GM23338 (cell line): Measurements from ENCODE around the gene ZNF516. TPM values are rescaled to one million over a fixed set of nuclear protein-coding genes. Genes with fewer than 3 reads are reported as not detected.

ENCODE experiments used
- ATAC-seq: fragments of 200-7000 bp; cut with Tn5 transposase; 3 replicates; pipeline ENCODE4 v1.9.1; 2020
- DNase-seq: peaks from one replicate; pipeline ENCODE4 v3.0.0-alpha.2; 2015; ENCODE audit warnings: low spot score
- H2AFZ ChIP-seq: fragments of 200-600 bp; sonication (generic); 2 replicates; pipeline ENCODE4 v1.8.0; 2016; ENCODE audit warnings: antibody characterized with exemption, mild to moderate bottlenecking, moderate library complexity
- H3F3A ChIP-seq: fragments of 200-600 bp; sonication (generic); replicated peaks from 2 replicates; pipeline ENCODE4 v1.8.0; 2017; ENCODE audit warnings: antibody characterized with exemption, mixed run types, low read depth
- H3K27ac ChIP-seq: fragments of 200-600 bp; sonication (generic); 2 replicates; pipeline ENCODE4 v1.6.1; 2016; ENCODE audit warnings: low read depth
- H3K27me3 ChIP-seq: fragments of 200-600 bp; sonication (generic); 2 replicates; pipeline ENCODE4 v1.8.0; 2016; ENCODE audit warnings: mild to moderate bottlenecking, mixed run types, moderate library complexity; ENCODE audit not compliant: insufficient read depth
- H3K36me3 ChIP-seq: fragments of 200-600 bp; sonication (generic); 2 replicates; pipeline ENCODE4 v1.8.0; 2016; ENCODE audit warnings: mild to moderate bottlenecking; ENCODE audit not compliant: insufficient read depth
- H3K4me1 ChIP-seq: fragments of 200-600 bp; sonication (generic); 2 replicates; pipeline ENCODE4 v1.8.0; 2016; ENCODE audit warnings: mild to moderate bottlenecking, moderate library complexity; ENCODE audit not compliant: insufficient read depth
- H3K4me2 ChIP-seq: fragments of 200-600 bp; sonication (generic); 2 replicates; pipeline ENCODE4 v1.7.1; 2017; ENCODE audit warnings: mixed run types
- H3K4me3 ChIP-seq: fragments of 200-600 bp; sonication (generic); 2 replicates; pipeline ENCODE4 v1.6.1; 2016; ENCODE audit warnings: mixed run types
- H3K79me2 ChIP-seq: fragments of 200-600 bp; sonication (generic); replicated peaks from 2 replicates; pipeline ENCODE4 v1.8.0; 2017; ENCODE audit warnings: mild to moderate bottlenecking; ENCODE audit not compliant: insufficient read depth
- H3K9me2 ChIP-seq: fragments of 200-600 bp; sonication (generic); 2 replicates; pipeline ENCODE4 v1.8.0; 2017; ENCODE audit not compliant: insufficient read depth
- H4K20me1 ChIP-seq: fragments of 200-600 bp; sonication (generic); replicated peaks from 2 replicates; pipeline ENCODE4 v1.8.0; 2017; ENCODE audit warnings: mild to moderate bottlenecking; ENCODE audit not compliant: insufficient read depth
- H3K27ac Mint-ChIP-seq: 2 replicates; pipeline ENCODE4 v1.8.0; 2020; ENCODE audit warnings: inconsistent platforms, mild to moderate bottlenecking, moderate library complexity, mixed read lengths
- H3K27me3 Mint-ChIP-seq: 3 replicates; pipeline ENCODE4 v1.8.0; 2022; ENCODE audit warnings: low read depth, mild to moderate bottlenecking, moderate library complexity, mixed read lengths, inconsistent platforms; ENCODE audit not compliant: insufficient read depth, poor library complexity
- H3K36me3 Mint-ChIP-seq: 3 replicates; pipeline ENCODE4 v1.8.0; 2021; ENCODE audit warnings: low read depth, mild to moderate bottlenecking, inconsistent platforms, moderate library complexity, mixed read lengths
- H3K4me1 Mint-ChIP-seq: 3 replicates; pipeline ENCODE4 v1.8.0; 2020; ENCODE audit warnings: mild to moderate bottlenecking, inconsistent platforms, mixed read lengths
- H3K4me3 Mint-ChIP-seq: 3 replicates; pipeline ENCODE4 v1.8.0; 2021; ENCODE audit warnings: moderate library complexity, mild to moderate bottlenecking, inconsistent platforms, mixed read lengths
- H3K9me3 Mint-ChIP-seq: 3 replicates; pipeline ENCODE4 v1.8.0; 2020; ENCODE audit warnings: moderate library complexity, mild to moderate bottlenecking, inconsistent platforms, mixed read lengths
- CREB1 ChIP-seq: fragments of 250-450 bp; sonication (Bioruptor Pico); IDR thresholded peaks from 2 replicates; pipeline ENCODE4 v1.5.0; 2020; ENCODE audit warnings: low read depth, mild to moderate bottlenecking, moderate library complexity
- EZH2phosphoT487 ChIP-seq: fragments of 200-600 bp; sonication (generic); IDR thresholded peaks from one replicate; pipeline ENCODE4 v1.8.1; 2018; ENCODE audit warnings: antibody characterized with exemption; ENCODE audit not compliant: unreplicated experiment
- JUNB ChIP-seq: IDR thresholded peaks from one replicate; pipeline ENCODE4 v1.6.1; 2016; ENCODE audit warnings: antibody characterized with exemption; ENCODE audit not compliant: unreplicated experiment
- NANOG ChIP-seq: IDR thresholded peaks from 2 replicates; pipeline ENCODE4 v1.6.1; 2016; ENCODE audit warnings: antibody characterized with exemption, borderline replicate concordance
- STAT1 ChIP-seq: IDR thresholded peaks from one replicate; pipeline ENCODE4 v1.6.1; 2016; ENCODE audit warnings: antibody characterized with exemption; ENCODE audit not compliant: unreplicated experiment
- ZNF114 ChIP-seq: fragments of 250-450 bp; sonication (Bioruptor Pico); IDR thresholded peaks from 2 replicates; pipeline ENCODE4 v1.5.0; 2020; ENCODE audit warnings: mild to moderate bottlenecking, moderate library complexity
- long read RNA-seq: library from polyadenylated mRNA; unstranded; transcript quantifications from one replicate; pipeline ENCODE4 v2.0.0, GENCODE V29; 2020; ENCODE audit not compliant: unreplicated experiment
- polyA plus RNA-seq: library from polyadenylated mRNA; unstranded; fragments of >200 nt; fragmentation: Nextera tagmentation; extraction: Ambion mirVana; gene quantifications from 2 replicates; pipeline ENCODE4 v1.2.1, GENCODE V29; 2016
- total RNA-seq: library from RNA; depleted of rRNA; stranded (reverse); fragments of >200 nt; shearing (Covaris generic); gene quantifications from 2 replicates; pipeline ENCODE4 v1.2.3, GENCODE V29; 2014; rRNA removed
- TF ChIP-seq, protein P1 (sequence below), 2 experiments: fragments of 200-600 bp in 1 of 2; sonication (generic) in 1 of 2; conservative IDR thresholded peaks; 2 replicates each; pipeline versions ENCODE4 v1.5.1 to v1.6.1; 2016 to 2017; ENCODE audit warnings: antibody characterized with exemption in 2 of 2, low read depth in 2 of 2, mild to moderate bottlenecking in 2 of 2, moderate library complexity in 1 of 2
- TF ChIP-seq, protein P2 (sequence below): fragments of 250-450 bp; sonication (Bioruptor Pico); IDR thresholded peaks from 2 replicates; pipeline ENCODE4 v1.5.0; 2020; ENCODE audit warnings: mild to moderate bottlenecking, moderate library complexity
- TF ChIP-seq, protein P3 (sequence below): IDR thresholded peaks from 2 replicates; pipeline ENCODE4 v1.6.1; 2016; ENCODE audit warnings: antibody characterized with exemption

The ZNF516 gene, protein sequence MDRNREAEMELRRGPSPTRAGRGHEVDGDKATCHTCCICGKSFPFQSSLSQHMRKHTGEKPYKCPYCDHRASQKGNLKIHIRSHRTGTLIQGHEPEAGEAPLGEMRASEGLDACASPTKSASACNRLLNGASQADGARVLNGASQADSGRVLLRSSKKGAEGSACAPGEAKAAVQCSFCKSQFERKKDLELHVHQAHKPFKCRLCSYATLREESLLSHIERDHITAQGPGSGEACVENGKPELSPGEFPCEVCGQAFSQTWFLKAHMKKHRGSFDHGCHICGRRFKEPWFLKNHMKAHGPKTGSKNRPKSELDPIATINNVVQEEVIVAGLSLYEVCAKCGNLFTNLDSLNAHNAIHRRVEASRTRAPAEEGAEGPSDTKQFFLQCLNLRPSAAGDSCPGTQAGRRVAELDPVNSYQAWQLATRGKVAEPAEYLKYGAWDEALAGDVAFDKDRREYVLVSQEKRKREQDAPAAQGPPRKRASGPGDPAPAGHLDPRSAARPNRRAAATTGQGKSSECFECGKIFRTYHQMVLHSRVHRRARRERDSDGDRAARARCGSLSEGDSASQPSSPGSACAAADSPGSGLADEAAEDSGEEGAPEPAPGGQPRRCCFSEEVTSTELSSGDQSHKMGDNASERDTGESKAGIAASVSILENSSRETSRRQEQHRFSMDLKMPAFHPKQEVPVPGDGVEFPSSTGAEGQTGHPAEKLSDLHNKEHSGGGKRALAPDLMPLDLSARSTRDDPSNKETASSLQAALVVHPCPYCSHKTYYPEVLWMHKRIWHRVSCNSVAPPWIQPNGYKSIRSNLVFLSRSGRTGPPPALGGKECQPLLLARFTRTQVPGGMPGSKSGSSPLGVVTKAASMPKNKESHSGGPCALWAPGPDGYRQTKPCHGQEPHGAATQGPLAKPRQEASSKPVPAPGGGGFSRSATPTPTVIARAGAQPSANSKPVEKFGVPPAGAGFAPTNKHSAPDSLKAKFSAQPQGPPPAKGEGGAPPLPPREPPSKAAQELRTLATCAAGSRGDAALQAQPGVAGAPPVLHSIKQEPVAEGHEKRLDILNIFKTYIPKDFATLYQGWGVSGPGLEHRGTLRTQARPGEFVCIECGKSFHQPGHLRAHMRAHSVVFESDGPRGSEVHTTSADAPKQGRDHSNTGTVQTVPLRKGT
- total RNA-seq (13.5 and 24.2 TPM in 2 replicates), polyA plus RNA-seq (11.9 and 12.2 TPM in 2 replicates)
- long read RNA-seq = 0 reads

DNA sequence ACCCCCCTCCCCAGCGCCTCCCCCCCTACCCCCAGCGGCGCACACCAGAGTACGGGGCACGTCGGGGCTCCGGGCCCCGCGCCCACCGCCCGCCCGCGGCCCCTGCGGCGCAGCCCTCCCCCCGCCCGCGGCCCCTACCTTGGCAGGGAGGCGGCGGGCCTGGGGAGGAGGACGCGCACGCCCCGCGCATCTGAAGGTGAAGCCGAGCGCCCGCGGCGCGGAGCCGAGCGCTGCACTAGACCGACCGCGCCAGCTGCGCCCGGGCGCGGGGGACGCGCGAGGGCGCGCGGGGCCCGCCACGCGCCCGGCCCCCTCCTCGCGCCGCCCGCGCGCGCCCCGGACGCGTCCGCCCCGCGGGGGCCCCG is at the start of gene ZNF516:
Gene ZNF516, minus strand, starts transcription at position 237 of the 365 bp plus-strand sequence. CDS start 52,188 bp downstream, outside the sequence.
- Mint-ChIP-seq H3K4me3 (peak within 1 kb of the TSS; percentile 90), H3K27me3 (peaks cover 49% of the 10 kb centered on the region), H3K36me3 (no peaks in the 10 kb centered on the region; the same call in 2 of the 3 replicates), H3K4me1 (peaks cover 25% of the 10 kb centered on the region; the same call in 2 of the 3 replicates), H3K27ac (peak within 1 kb of the TSS; percentile 70; the same call in 1 of the 2 replicates), H3K9me3 (no peaks in the 10 kb centered on the region; the same call in 2 of the 3 replicates)
- Histone ChIP-seq H3K36me3 (no peaks in the 10 kb centered on the region), H3K79me2 (peaks cover 3% of the 10 kb centered on the region; the same call in 1 of the 2 replicates), H3K27me3 (peaks cover 67% of the 10 kb centered on the region), H3K27ac (0 out of 2 replicates have a peak within 1 kb of the TSS, but pooled peaks have one; percentile 75), H2AFZ (peak within 1 kb of the TSS; percentile 94), H3K4me1 (peaks cover 15% of the 10 kb centered on the region), H4K20me1 (no peaks in the 10 kb centered on the region), H3K9me2 (no peaks in the 10 kb centered on the region), H3K4me3 (peak within 1 kb of the TSS; percentile 88), H3F3A (0 out of 2 replicates have a peak, but pooled peaks cover 9% of the 10 kb centered on the region), H3K4me2 (peak within 1 kb of the TSS; percentile 96)
- DNase-seq (peak; percentile 74), ATAC-seq (peak; percentile 1; the same call in 1 of the 3 replicates)
- TF ChIP-seq STAT1 (no peak), CREB1 (CRISPR knock-in tag) (no peak), ZNF114 (CRISPR knock-in tag) (no peak), NANOG (no peak), EZH2phosphoT487 (no peak), JUNB (no peak)
- TF ChIP-seq, protein P1, sequence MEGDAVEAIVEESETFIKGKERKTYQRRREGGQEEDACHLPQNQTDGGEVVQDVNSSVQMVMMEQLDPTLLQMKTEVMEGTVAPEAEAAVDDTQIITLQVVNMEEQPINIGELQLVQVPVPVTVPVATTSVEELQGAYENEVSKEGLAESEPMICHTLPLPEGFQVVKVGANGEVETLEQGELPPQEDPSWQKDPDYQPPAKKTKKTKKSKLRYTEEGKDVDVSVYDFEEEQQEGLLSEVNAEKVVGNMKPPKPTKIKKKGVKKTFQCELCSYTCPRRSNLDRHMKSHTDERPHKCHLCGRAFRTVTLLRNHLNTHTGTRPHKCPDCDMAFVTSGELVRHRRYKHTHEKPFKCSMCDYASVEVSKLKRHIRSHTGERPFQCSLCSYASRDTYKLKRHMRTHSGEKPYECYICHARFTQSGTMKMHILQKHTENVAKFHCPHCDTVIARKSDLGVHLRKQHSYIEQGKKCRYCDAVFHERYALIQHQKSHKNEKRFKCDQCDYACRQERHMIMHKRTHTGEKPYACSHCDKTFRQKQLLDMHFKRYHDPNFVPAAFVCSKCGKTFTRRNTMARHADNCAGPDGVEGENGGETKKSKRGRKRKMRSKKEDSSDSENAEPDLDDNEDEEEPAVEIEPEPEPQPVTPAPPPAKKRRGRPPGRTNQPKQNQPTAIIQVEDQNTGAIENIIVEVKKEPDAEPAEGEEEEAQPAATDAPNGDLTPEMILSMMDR (conservative IDR thresholded peaks at IDR 0.05; ENCODE audit: low read depth in 2 of 2) = no peak
- TF ChIP-seq, protein P2, sequence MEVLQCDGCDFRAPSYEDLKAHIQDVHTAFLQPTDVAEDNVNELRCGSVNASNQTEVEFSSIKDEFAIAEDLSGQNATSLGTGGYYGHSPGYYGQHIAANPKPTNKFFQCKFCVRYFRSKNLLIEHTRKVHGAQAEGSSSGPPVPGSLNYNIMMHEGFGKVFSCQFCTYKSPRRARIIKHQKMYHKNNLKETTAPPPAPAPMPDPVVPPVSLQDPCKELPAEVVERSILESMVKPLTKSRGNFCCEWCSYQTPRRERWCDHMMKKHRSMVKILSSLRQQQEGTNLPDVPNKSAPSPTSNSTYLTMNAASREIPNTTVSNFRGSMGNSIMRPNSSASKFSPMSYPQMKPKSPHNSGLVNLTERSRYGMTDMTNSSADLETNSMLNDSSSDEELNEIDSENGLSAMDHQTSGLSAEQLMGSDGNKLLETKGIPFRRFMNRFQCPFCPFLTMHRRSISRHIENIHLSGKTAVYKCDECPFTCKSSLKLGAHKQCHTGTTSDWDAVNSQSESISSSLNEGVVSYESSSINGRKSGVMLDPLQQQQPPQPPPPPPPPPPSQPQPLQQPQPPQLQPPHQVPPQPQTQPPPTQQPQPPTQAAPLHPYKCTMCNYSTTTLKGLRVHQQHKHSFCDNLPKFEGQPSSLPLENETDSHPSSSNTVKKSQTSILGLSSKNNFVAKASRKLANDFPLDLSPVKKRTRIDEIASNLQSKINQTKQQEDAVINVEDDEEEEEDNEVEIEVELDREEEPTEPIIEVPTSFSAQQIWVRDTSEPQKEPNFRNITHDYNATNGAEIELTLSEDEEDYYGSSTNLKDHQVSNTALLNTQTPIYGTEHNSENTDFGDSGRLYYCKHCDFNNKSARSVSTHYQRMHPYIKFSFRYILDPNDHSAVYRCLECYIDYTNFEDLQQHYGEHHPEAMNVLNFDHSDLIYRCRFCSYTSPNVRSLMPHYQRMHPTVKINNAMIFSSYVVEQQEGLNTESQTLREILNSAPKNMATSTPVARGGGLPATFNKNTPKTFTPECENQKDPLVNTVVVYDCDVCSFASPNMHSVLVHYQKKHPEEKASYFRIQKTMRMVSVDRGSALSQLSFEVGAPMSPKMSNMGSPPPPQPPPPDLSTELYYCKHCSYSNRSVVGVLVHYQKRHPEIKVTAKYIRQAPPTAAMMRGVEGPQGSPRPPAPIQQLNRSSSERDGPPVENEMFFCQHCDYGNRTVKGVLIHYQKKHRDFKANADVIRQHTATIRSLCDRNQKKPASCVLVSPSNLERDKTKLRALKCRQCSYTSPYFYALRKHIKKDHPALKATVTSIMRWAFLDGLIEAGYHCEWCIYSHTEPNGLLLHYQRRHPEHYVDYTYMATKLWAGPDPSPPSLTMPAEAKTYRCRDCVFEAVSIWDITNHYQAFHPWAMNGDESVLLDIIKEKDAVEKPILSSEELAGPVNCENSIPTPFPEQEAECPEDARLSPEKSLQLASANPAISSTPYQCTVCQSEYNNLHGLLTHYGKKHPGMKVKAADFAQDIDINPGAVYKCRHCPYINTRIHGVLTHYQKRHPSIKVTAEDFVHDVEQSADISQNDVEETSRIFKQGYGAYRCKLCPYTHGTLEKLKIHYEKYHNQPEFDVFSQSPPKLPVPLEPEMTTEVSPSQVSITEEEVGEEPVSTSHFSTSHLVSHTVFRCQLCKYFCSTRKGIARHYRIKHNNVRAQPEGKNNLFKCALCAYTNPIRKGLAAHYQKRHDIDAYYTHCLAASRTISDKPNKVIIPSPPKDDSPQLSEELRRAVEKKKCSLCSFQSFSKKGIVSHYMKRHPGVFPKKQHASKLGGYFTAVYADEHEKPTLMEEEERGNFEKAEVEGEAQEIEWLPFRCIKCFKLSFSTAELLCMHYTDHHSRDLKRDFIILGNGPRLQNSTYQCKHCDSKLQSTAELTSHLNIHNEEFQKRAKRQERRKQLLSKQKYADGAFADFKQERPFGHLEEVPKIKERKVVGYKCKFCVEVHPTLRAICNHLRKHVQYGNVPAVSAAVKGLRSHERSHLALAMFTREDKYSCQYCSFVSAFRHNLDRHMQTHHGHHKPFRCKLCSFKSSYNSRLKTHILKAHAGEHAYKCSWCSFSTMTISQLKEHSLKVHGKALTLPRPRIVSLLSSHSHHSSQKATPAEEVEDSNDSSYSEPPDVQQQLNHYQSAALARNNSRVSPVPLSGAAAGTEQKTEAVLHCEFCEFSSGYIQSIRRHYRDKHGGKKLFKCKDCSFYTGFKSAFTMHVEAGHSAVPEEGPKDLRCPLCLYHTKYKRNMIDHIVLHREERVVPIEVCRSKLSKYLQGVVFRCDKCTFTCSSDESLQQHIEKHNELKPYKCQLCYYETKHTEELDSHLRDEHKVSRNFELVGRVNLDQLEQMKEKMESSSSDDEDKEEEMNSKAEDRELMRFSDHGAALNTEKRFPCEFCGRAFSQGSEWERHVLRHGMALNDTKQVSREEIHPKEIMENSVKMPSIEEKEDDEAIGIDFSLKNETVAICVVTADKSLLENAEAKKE (CRISPR knock-in tag) = no peak
- TF ChIP-seq, protein P3, sequence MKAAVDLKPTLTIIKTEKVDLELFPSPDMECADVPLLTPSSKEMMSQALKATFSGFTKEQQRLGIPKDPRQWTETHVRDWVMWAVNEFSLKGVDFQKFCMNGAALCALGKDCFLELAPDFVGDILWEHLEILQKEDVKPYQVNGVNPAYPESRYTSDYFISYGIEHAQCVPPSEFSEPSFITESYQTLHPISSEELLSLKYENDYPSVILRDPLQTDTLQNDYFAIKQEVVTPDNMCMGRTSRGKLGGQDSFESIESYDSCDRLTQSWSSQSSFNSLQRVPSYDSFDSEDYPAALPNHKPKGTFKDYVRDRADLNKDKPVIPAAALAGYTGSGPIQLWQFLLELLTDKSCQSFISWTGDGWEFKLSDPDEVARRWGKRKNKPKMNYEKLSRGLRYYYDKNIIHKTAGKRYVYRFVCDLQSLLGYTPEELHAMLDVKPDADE = no peak
